Measurements from ENCODE around the gene CYGB. TPM values are rescaled to one million over a fixed set of nuclear protein-coding genes. Genes with fewer than 3 reads are reported as not detected.
"Not testable (repeated sequence)": the region's sequence is repeated elsewhere in the genome, so short reads cannot be mapped to it uniquely, and the experiment has no call there.

Gene CYGB
- polyA plus RNA-seq, 1 donor = 22.7 TPM

GRCh38 chr17:76567634-76568432, 30.3 kb upstream of the CYGB start:
- no peak for DNase-seq

- DNase-seq = no peak
These were observed 29.5 kb upstream of the CYGB start for GRCh38 chr17:76566988-76567431.

GRCh38 chr17:76566613-76566943, 29.1 kb upstream of the CYGB start:
- DNase-seq = no peak

GRCh38 chr17:76565728-76566612, 28.5 kb upstream of the CYGB start:
- DNase-seq = no peak

- DNase-seq = not testable (repeated sequence)
These were observed 27.6 kb upstream of the CYGB start for GRCh38 chr17:76564991-76565727.

- not testable (repeated sequence) for DNase-seq
These were observed 25.9 kb upstream of the CYGB start for GRCh38 chr17:76563359-76563758.

GRCh38 chr17:76562734-76563148, 25.2 kb upstream of the CYGB start:
- no peak for DNase-seq

- DNase-seq = no peak
These were observed 24.3 kb upstream of the CYGB start for GRCh38 chr17:76561799-76562268.

- DNase-seq = no peak
These were observed 23.8 kb upstream of the CYGB start for GRCh38 chr17:76561332-76561731.

GRCh38 chr17:76560877-76561221, 23.3 kb upstream of the CYGB start:
- DNase-seq = no peak

- no peak for DNase-seq
These were observed 22.7 kb upstream of the CYGB start for GRCh38 chr17:76560036-76560876.

GRCh38 chr17:76559460-76559859, 22.0 kb upstream of the CYGB start:
- not testable (repeated sequence) for DNase-seq

GRCh38 chr17:76558198-76559095, 20.9 kb upstream of the CYGB start:
- DNase-seq = no peak

- peak; percentile 96 for DNase-seq
These were observed 20.1 kb upstream of the CYGB start for GRCh38 chr17:76557368-76558197.

- no peak for DNase-seq
These were observed 19.4 kb upstream of the CYGB start for GRCh38 chr17:76556765-76557367.

- DNase-seq = no peak
These were observed 16.6 kb upstream of the CYGB start for GRCh38 chr17:76554131-76554530.

- no peak for DNase-seq
These were observed 15.8 kb upstream of the CYGB start for GRCh38 chr17:76553178-76553908.

- DNase-seq = no peak
These were observed 14.2 kb upstream of the CYGB start for GRCh38 chr17:76551685-76552084.

Data from hindlimb muscle (tissue), 1 donor.